Muscle layer of colon (tissue), 2 donors: Measurements from ENCODE around the gene ZBTB20.
"Not testable (repeated sequence)": the region's sequence is repeated elsewhere in the genome, so short reads cannot be mapped to it uniquely, and the experiment has no call there.

Experiments
- H3K27ac ChIP-seq: one replicate; pipeline ENCODE4 v1.7.0; 2013; ENCODE audit warnings: low read depth, mild to moderate bottlenecking, low read length, moderate library complexity
- H3K27me3 ChIP-seq, 2 donors: one replicate each; pipeline ENCODE4 v1.7.0; 2013; ENCODE audit warnings: low read length in 2 of 2, mild to moderate bottlenecking in 2 of 2; ENCODE audit not compliant: insufficient read depth in 2 of 2, control insufficient read depth in 1 of 2
- H3K36me3 ChIP-seq: one replicate; pipeline ENCODE4 v1.7.0; 2013; ENCODE audit warnings: mild to moderate bottlenecking, low read length; ENCODE audit not compliant: insufficient read depth
- H3K4me1 ChIP-seq: one replicate; pipeline ENCODE4 v1.7.0; 2013; ENCODE audit warnings: mild to moderate bottlenecking, low read length; ENCODE audit not compliant: insufficient read depth
- H3K4me3 ChIP-seq, 2 donors: one replicate each; pipeline ENCODE4 v1.7.0; 2013; ENCODE audit warnings: low read length in 2 of 2, low read depth in 1 of 2, mild to moderate bottlenecking in 1 of 2, moderate library complexity in 1 of 2
- H3K9ac ChIP-seq: one replicate; pipeline ENCODE4 v1.7.0; 2013; ENCODE audit warnings: low read length
- H3K9me3 ChIP-seq: one replicate; pipeline ENCODE4 v1.7.0; 2013; ENCODE audit warnings: mild to moderate bottlenecking, low read length
- donor health status: abdominal sarcoma.
- donor health status: Adenocarcinoma of cecum.

Gene ZBTB20

DNA sequence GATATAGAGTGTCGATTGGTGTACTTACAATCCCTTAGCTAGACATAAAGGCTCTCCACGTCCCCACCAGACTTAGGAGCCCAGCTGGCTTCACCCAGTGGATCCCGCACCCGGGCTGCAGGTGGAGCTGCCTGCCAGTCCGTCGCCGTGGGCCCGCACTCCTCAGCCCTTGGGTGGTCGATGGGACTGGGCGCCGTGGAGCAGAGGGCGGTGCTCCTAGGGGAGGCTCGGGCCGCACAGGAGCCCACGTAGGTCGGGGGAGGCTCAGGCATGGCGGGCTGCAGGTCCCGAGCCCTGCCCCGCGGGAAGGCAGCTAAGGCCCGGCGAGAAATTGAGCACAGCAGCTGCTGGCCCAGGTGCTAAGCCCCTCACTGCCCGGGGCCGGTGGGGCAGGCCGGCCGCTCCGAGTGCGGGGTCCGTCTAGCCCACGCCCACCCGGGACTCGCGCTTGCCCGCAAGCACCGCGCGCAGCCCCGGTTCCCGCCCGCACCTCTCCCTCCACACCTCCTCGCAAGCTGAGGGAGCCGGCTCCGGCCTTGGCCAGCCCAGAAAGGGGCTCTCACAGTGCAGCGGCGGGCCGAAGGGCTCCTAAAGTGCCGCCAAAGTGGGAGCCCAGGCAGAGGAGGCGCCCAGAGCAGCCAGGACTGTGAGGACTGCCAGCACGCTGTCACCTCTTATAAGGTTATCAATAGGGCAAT, 334.4 kb downstream of the ZBTB20 start:
- not testable (repeated sequence) for H3K36me3 ChIP-seq, H3K9me3 ChIP-seq, H3K27me3 ChIP-seq, H3K4me1 ChIP-seq, H3K9ac ChIP-seq, H3K27ac ChIP-seq, H3K4me3 ChIP-seq

GRCh38 chr3:114809668-114810413, 337.2 kb downstream of the ZBTB20 start:
- Histone ChIP-seq H3K4me3 (no peak overlapping the region), H3K36me3 (no peaks in the 10 kb centered on the region), H3K9me3 (no peaks in the 10 kb centered on the region), H3K9ac (no peak overlapping the region), H3K27me3 (no peaks in the 10 kb centered on the region), H3K4me1 (no peaks in the 10 kb centered on the region), H3K27ac (no peak overlapping the region)

GRCh38 chr3:114804099-114804498, 343.0 kb downstream of the ZBTB20 start:
- Histone ChIP-seq H3K36me3 (no peaks in the 10 kb centered on the region), H3K4me1 (no peaks in the 10 kb centered on the region)

GRCh38 chr3:114803042-114803695, 343.9 kb downstream of the ZBTB20 start:
- Histone ChIP-seq H3K4me1 (no peaks in the 10 kb centered on the region), H3K9me3 (no peaks in the 10 kb centered on the region), H3K27me3 (no peaks in the 10 kb centered on the region), H3K36me3 (no peaks in the 10 kb centered on the region), H3K27ac (no peak overlapping the region), H3K4me3 (no peak overlapping the region), H3K9ac (no peak overlapping the region)

More at GRCh38 chr3:114804099-114804498, 343.0 kb downstream of the ZBTB20 start:
- Histone ChIP-seq H3K4me3 (no peak overlapping the region), H3K9ac (no peak overlapping the region), H3K27ac (no peak overlapping the region), H3K9me3 (no peaks in the 10 kb centered on the region), H3K27me3 (no peaks in the 10 kb centered on the region)

DNA sequence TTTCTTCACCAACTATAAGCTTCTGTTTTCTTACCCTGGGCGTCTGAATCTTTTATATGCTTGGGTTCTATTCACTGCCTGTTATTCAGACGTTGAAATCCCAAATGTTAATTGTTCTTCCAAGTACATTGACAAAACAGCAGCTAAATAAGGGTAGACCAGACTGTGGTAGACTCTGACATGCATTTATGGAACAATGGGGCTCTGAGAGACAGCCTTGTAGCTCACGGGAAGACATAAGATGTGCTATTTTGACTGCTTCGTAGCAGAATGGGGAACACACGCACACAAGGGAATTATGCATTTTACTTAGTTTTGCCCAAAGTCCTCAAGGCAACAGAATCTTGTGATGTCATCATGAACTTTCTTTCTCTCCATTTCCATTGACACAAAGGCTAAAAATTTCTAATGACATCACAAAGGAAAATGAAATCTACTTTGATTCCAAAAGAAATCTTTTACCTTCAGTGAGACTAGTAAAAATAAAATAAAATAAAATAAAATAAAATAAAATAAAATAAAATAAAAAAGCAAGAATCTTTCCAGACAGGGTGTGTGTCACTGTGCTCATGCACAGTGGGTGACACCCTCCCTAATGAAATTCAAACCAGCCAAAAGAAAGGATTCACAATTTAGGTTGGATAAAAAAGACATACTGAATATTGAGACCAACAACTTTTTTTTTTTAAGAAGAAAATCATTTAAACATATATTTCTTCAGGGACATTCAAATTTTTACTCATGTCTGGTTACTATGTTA, 346.6 kb downstream of the ZBTB20 start:
- Histone ChIP-seq H3K36me3 (no peaks in the 10 kb centered on the region), H3K4me3 (no peak overlapping the region), H3K4me1 (no peaks in the 10 kb centered on the region), H3K9ac (no peak overlapping the region), H3K27me3 (no peaks in the 10 kb centered on the region), H3K27ac (no peak overlapping the region), H3K9me3 (no peaks in the 10 kb centered on the region)

- no peaks in the 10 kb centered on the region for H3K4me1 ChIP-seq
- H3K27me3 ChIP-seq = no peaks in the 10 kb centered on the region
- no peak overlapping the region for H3K9ac ChIP-seq
- no peaks in the 10 kb centered on the region for H3K36me3 ChIP-seq
- H3K9me3 ChIP-seq = no peaks in the 10 kb centered on the region
- H3K27ac ChIP-seq = no peak overlapping the region
- no peak overlapping the region for H3K4me3 ChIP-seq
These were observed 347.3 kb downstream of the ZBTB20 start for GRCh38 chr3:114799816-114800215.

GRCh38 chr3:114796796-114797195, 350.3 kb downstream of the ZBTB20 start:
- H3K27me3 ChIP-seq = no peaks in the 10 kb centered on the region
- H3K36me3 ChIP-seq = no peaks in the 10 kb centered on the region
- no peak overlapping the region for H3K27ac ChIP-seq
- H3K9me3 ChIP-seq = no peaks in the 10 kb centered on the region
- no peak overlapping the region for H3K4me3 ChIP-seq
- H3K4me1 ChIP-seq = peaks cover 4% of the 10 kb centered on the region
- H3K9ac ChIP-seq = no peak overlapping the region

GRCh38 chr3:114794894-114795630, 352.0 kb downstream of the ZBTB20 start:
- H3K4me1 ChIP-seq = peaks cover 4% of the 10 kb centered on the region
- no peak overlapping the region for H3K9ac ChIP-seq
- H3K27ac ChIP-seq = no peak overlapping the region
- no peaks in the 10 kb centered on the region for H3K27me3 ChIP-seq
- H3K9me3 ChIP-seq = no peaks in the 10 kb centered on the region
- no peaks in the 10 kb centered on the region for H3K36me3 ChIP-seq
- H3K4me3 ChIP-seq = no peak overlapping the region

DNA sequence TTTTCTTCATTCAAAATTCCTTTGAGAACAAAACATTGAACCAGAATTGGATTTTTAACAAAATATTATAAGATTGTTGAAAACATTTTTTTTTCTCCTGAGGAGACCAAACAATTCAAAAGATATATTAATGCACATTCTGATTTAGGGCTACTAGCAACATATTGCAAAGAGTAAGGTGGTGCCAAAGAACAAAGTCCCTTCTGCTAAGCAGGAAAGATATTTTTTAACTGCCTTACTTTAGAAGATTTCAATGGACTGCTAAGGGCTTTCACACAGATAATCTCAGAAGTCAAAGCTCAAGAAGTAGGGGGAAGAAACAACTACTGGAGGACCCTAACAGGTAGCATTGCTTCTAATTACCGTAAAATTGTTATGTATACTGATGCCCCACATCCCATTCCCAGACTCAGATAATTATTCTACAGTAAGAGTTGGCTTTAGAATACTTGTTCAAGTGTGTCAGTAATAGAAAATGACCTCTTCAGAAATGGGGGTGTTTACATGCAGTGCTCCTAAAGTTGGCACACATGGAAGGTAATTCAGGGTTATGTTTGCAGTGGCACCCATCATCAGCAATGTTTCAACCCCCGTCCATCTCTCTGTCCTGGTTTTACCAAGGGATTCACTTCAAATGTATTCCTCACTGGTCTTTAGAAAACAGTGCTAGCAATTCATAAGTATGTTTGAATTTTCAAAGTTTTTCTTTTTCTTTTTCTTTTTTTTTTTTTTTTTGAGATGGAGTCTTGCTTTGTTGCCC, 354.7 kb downstream of the ZBTB20 start:
- peaks cover 4% of the 10 kb centered on the region for H3K4me1 ChIP-seq
- H3K9me3 ChIP-seq = no peaks in the 10 kb centered on the region
- H3K27ac ChIP-seq = no peak overlapping the region
- no peaks in the 10 kb centered on the region for H3K36me3 ChIP-seq
- no peak overlapping the region for H3K4me3 ChIP-seq
- H3K9ac ChIP-seq = no peak overlapping the region
- H3K27me3 ChIP-seq = no peaks in the 10 kb centered on the region

GRCh38 chr3:114790752-114791151, 356.3 kb downstream of the ZBTB20 start:
- H3K27me3 ChIP-seq = no peaks in the 10 kb centered on the region
- no peak overlapping the region for H3K4me3 ChIP-seq
- no peaks in the 10 kb centered on the region for H3K9me3 ChIP-seq
- no peaks in the 10 kb centered on the region for H3K36me3 ChIP-seq
- peaks cover 4% of the 10 kb centered on the region for H3K4me1 ChIP-seq
- no peak overlapping the region for H3K9ac ChIP-seq
- no peak overlapping the region for H3K27ac ChIP-seq
